ENCODE results near the gene CST5.

CST5 gene

DNA sequence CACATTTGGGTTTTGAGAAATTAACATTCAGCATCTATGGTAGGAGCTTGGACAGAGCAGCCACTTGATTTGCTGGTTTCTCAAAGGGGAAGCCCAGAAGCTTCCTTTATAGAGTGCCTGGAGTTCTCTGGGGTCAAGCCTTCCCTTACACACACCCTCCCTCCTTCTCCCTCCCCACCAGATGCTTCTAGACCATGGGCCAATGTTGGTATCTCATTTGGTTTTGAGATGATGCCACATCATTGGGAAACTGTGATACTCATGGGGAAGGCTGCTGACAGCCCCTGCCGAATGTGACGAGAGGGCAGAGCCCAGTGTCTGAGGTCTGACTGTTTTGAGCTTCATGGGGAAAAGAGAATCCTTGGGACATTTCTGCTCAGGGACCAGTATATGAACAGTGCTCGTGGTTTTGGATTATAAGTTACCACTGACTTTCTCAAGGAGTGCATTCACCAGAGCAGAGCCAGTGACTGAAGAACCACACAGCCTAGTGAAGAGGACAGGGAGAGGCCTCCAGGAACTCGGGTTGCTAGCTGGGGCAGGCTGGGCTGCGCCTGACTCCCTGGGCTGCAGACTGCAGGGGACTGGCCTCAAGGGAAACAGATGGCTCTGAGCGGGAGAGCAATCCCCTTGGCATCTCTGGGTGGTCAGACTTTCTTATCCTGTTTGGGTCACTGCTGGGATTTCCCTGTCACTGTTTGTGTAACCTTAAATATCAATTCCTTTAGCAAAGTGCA lies 46.4 kb upstream of the CST5 start:
- DNase-seq (ENCODE audit: low read depth) = no peak

DNA sequence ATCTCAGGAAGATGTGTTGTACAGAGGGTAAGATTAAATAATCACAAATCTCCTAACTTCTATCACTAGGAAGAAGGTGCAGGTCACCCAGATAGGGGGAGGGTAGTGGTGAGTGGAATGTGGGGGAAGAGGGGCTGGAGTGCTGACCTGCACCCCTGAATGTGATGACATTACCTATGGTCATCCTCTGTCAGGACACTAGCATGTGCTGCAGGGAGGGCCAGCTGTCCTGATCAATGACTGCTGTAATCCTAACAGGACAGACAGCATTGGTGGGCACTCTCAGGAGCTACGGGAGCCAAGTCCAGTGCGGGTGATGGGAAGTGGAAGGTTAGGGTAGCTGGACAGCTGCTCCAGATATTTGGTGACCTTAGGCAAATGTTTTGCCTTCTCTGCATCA lies 45.2 kb upstream of the CST5 start:
- TF ChIP-seq, protein P1, sequence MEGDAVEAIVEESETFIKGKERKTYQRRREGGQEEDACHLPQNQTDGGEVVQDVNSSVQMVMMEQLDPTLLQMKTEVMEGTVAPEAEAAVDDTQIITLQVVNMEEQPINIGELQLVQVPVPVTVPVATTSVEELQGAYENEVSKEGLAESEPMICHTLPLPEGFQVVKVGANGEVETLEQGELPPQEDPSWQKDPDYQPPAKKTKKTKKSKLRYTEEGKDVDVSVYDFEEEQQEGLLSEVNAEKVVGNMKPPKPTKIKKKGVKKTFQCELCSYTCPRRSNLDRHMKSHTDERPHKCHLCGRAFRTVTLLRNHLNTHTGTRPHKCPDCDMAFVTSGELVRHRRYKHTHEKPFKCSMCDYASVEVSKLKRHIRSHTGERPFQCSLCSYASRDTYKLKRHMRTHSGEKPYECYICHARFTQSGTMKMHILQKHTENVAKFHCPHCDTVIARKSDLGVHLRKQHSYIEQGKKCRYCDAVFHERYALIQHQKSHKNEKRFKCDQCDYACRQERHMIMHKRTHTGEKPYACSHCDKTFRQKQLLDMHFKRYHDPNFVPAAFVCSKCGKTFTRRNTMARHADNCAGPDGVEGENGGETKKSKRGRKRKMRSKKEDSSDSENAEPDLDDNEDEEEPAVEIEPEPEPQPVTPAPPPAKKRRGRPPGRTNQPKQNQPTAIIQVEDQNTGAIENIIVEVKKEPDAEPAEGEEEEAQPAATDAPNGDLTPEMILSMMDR (IDR thresholded peaks at IDR 0.05; ENCODE audit: low read depth, low read length) = no peak
- TF ChIP-seq POLR2A (IDR thresholded peaks at IDR 0.05; ENCODE audit: extremely low read depth, insufficient read length) (no peak), MYC (IDR thresholded peaks at IDR 0.05; ENCODE audit: low read depth, low read length) (no peak)
- TF ChIP-seq, protein P2, sequence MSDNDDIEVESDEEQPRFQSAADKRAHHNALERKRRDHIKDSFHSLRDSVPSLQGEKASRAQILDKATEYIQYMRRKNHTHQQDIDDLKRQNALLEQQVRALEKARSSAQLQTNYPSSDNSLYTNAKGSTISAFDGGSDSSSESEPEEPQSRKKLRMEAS (IDR thresholded peaks at IDR 0.05; ENCODE audit: low read depth, low read length) = no peak
- no peak for DNase-seq (ENCODE audit: low read depth)
- no peak overlapping the region for H3K4me3 ChIP-seq (ENCODE audit: low read depth, low read length)

More for the DNA sequence above, 46.4 kb upstream of the CST5 start:
- H3K4me3 ChIP-seq (ENCODE audit: low read depth, low read length) = no peak overlapping the region
- TF ChIP-seq POLR2A (IDR thresholded peaks at IDR 0.05; ENCODE audit: extremely low read depth, insufficient read length) (no peak), MYC (IDR thresholded peaks at IDR 0.05; ENCODE audit: low read depth, low read length) (no peak)
- TF ChIP-seq, protein P2 (IDR thresholded peaks at IDR 0.05; ENCODE audit: low read depth, low read length) = no peak
- TF ChIP-seq, protein P1 (IDR thresholded peaks at IDR 0.05; ENCODE audit: low read depth, low read length) = no peak

DNA sequence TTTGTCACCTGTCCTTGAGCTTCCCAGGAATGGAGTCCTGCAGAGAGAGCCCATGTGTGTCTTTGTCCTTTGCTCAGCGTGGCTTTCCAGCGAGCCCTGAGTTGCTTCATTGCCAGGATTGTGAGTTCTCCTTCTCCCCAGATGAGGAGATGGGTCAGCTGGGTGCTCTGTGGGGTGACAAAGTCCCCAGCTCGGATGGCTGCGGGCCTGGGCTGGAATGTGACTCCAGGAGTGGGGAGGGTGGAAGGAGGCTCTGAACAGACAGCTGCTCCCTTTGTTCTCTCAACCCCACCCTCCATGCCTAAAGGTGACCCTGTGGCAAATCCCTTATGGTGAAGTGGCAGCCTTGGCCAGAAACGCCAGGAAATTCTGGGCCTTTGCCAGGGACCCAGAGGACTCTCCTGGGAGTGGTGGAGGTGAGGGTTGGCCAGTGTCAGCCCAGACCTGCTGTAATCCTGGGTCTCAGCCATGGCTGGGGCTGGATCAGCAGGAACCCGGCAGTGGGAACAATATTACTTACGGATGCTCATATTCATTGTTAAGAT lies 44.4 kb upstream of the CST5 start:
- H3K4me3 ChIP-seq (ENCODE audit: low read depth, low read length) = no peak overlapping the region
- TF ChIP-seq, protein P2 (IDR thresholded peaks at IDR 0.05; ENCODE audit: low read depth, low read length) = no peak
- TF ChIP-seq POLR2A (IDR thresholded peaks at IDR 0.05; ENCODE audit: extremely low read depth, insufficient read length) = no peak
- TF ChIP-seq, protein P1 (IDR thresholded peaks at IDR 0.05; ENCODE audit: low read depth, low read length) = no peak
- no peak for TF ChIP-seq MYC (IDR thresholded peaks at IDR 0.05; ENCODE audit: low read depth, low read length)
- no peak for DNase-seq (ENCODE audit: low read depth)

DNA sequence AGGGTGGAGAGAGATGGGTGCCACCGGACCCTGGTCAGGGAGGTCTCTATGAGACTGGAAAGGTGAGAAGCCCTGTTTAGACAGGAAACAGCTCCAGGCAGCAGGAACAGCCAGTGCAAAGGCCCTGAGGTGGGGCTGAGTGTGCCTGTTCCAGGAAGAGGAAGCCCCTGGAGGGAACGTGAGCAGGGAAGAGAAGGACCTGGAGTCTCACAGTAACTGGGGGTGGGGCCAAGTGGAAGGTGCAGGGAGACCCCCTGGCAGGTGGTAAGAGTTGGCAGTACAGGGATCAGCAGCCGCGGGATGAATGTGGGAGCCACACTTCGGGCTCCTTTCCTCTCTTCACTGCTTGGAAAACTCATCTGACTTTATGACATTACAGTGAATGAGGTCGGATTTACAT lies 43.8 kb upstream of the CST5 start:
- DNase-seq (ENCODE audit: low read depth) = no peak

DNA sequence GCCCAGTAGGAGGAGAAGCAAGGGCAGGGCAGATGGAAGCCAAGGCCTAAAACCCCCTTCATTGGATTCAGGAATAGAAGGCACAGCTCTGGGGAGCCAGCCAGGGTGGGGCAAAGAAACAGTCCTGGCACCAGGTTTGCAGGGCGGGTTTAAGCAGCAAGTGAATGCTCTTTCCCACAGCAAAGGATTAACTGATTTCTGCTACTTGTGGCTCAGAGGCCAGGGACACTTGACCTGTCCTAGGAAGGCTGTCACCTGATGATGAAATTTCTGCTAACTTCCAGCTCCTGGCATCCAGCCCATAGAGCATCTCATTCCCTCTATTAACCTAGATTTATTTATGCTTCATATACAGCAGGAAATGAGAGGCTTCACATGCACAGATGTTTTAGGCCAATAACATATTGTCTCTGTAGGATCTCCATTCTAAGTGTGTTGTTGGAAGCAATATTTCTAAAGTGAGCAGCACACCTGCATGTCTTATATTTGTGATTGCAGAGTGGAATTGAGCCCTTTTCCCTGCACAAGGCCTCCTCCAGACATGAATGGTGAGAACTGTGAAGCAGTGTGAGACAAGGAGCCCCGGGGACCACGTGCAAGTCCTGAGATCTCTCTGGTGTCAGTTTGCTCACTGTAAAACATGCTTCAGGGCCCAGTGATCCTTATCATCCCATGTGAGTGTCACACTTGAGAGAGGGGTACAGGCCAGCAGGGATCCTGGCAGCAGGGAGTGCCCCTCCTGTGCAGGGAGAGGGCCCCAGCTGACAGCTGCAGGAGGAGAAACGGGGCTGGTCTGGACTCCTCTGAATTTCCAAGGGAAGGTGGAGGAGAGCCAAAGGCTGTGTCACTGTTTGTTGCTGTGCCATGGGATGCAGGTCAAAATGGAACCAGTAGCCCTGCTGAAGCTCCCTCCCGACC lies 41.1 kb upstream of the CST5 start:
- H3K4me3 ChIP-seq (ENCODE audit: low read depth, low read length) = no peak overlapping the region
- TF ChIP-seq MYC (IDR thresholded peaks at IDR 0.05; ENCODE audit: low read depth, low read length) = no peak
- TF ChIP-seq, protein P2 (IDR thresholded peaks at IDR 0.05; ENCODE audit: low read depth, low read length) = no peak
- TF ChIP-seq, protein P1 (IDR thresholded peaks at IDR 0.05; ENCODE audit: low read depth, low read length) = no peak
- DNase-seq (ENCODE audit: low read depth) = no peak

More for the DNA sequence above, 43.8 kb upstream of the CST5 start:
- TF ChIP-seq POLR2A (IDR thresholded peaks at IDR 0.05; ENCODE audit: extremely low read depth, insufficient read length) (no peak), MYC (IDR thresholded peaks at IDR 0.05; ENCODE audit: low read depth, low read length) (no peak)
- TF ChIP-seq, protein P2 (IDR thresholded peaks at IDR 0.05; ENCODE audit: low read depth, low read length) = no peak
- TF ChIP-seq, protein P1 (IDR thresholded peaks at IDR 0.05; ENCODE audit: low read depth, low read length) = no peak
- H3K4me3 ChIP-seq (ENCODE audit: low read depth, low read length) = no peak overlapping the region
